ENCODE data around the gene DSCAML1.

GRCh38 chr11:117843666-117844484 lies 46.9 kb upstream of the DSCAML1 start:
- peak; percentile 91 for TF ChIP-seq CTCF (IDR thresholded peaks at IDR 0.05; ENCODE audit: insufficient read depth, low read depth, low read length)
- TF ChIP-seq EZH2 (IDR thresholded peaks at IDR 0.05; ENCODE audit: insufficient read depth, low read length): no peak
